Panc1 (cell line): Measurements from ENCODE around the gene MAPK8IP2. TPM values are rescaled to one million over a fixed set of nuclear protein-coding genes. Genes with fewer than 3 reads are reported as not detected.

ENCODE experiments used
- ATAC-seq: fragments of 200-7000 bp; cut with Tn5 transposase; 2 replicates; pipeline ENCODE4 v1.9.1; 2020; ENCODE audit warnings: mild to moderate bottlenecking, moderate library complexity
- BruUV-seq: library from RNA; stranded (reverse); fragments of 400-500 nt; replicated peaks from 2 replicates; lab custom pipeline; 2021; lab: Mats Ljungman, UMichigan
- CTCF ChIA-PET: fragments of 300-600 bp; sonication (Branson Sonifier 250); formaldehyde crosslinking; loops from one replicate; lab custom pipeline; 2022; ENCODE audit warnings: antibody characterized with exemption; lab: Charles Lee
- POLR2A ChIA-PET: fragments of 300-600 bp; sonication (Branson Sonifier 250); formaldehyde crosslinking; loops from one replicate; lab custom pipeline; 2022; ENCODE audit warnings: antibody characterized with exemption; lab: Charles Lee
- DNase-seq: peaks from one replicate; pipeline ENCODE4 v3.0.0-alpha.2; 2010; ENCODE audit warnings: low read depth, low spot score
- H3K27ac ChIP-seq: 2 replicates; pipeline ENCODE4 v1.5.1; 2011; ENCODE audit warnings: mild to moderate bottlenecking, low read length, inconsistent platforms
- H3K27me3 ChIP-seq: fragments of 200-500 bp; sonication (Bioruptor generic); 2 replicates; pipeline ENCODE4 v1.6.0; 2014; ENCODE audit warnings: low read length, inconsistent platforms; ENCODE audit not compliant: control insufficient read depth, insufficient read depth
- H3K36me3 ChIP-seq: fragments of 200-500 bp; sonication (Bioruptor generic); 2 replicates; pipeline ENCODE4 v1.5.1; 2014; ENCODE audit warnings: inconsistent platforms, mild to moderate bottlenecking, low read length, moderate library complexity; ENCODE audit not compliant: control insufficient read depth, insufficient read depth
- H3K4me1 ChIP-seq: 2 replicates; pipeline ENCODE4 v1.5.1; 2011; ENCODE audit warnings: inconsistent platforms, mild to moderate bottlenecking, low read length, moderate library complexity; ENCODE audit not compliant: control insufficient read depth, insufficient read depth
- H3K4me3 ChIP-seq, 2 experiments: 2 replicates each; pipeline ENCODE4 v1.5.1; 2011 to 2012; ENCODE audit warnings: low read depth in 2 of 2, low read length in 2 of 2, mild to moderate bottlenecking in 2 of 2, inconsistent platforms in 1 of 2, moderate library complexity in 1 of 2
- H3K9me3 ChIP-seq: fragments of 200-500 bp; sonication (Bioruptor generic); 2 replicates; pipeline ENCODE4 v1.5.1; 2014; ENCODE audit warnings: low read depth, mild to moderate bottlenecking, inconsistent platforms, low read length, moderate library complexity; ENCODE audit not compliant: control insufficient read depth, insufficient read depth
- POLR2AphosphoS5 ChIP-seq: IDR thresholded peaks from 2 replicates; pipeline ENCODE4 v1.6.1; 2012; ENCODE audit warnings: mild to moderate bottlenecking, low read depth, low read length, moderate library complexity
- SIN3A ChIP-seq: IDR thresholded peaks from 2 replicates; pipeline ENCODE4 v1.6.1; 2012; ENCODE audit warnings: low read depth, mild to moderate bottlenecking, low read length, moderate library complexity, borderline replicate concordance; ENCODE audit not compliant: insufficient read depth
- TCF7L2 ChIP-seq: IDR thresholded peaks from 2 replicates; pipeline ENCODE4 v1.6.1; 2011; ENCODE audit warnings: mild to moderate bottlenecking, low read depth, low read length, inconsistent platforms
- in situ Hi-C: cut with HindIII; loops from 2 replicates; pipeline ENCODE4 v1.10.0; 2016; ENCODE audit warnings: low sequenced_read_pairs, low pct_unique_long_range_greater_than_20kb
- intact Hi-C: fragments of 100-400 bp; cut with micrococcal nuclease; formaldehyde crosslinking; loops from one replicate; pipeline ENCODE4 v1.10.0; 2022; ENCODE audit not compliant: unreplicated experiment
- total RNA-seq: library from RNA; stranded (reverse); gene quantifications from one replicate; pipeline ENCODE4 v1.2.1, GENCODE V29; 2021; ENCODE audit not compliant: unreplicated experiment
- TF ChIP-seq, protein P1 (sequence below), 2 experiments: IDR thresholded peaks; 2 replicates each; pipeline ENCODE4 v1.6.1; 2011 to 2012; ENCODE audit warnings: low read depth in 2 of 2, control low read depth in 1 of 2, low read length in 1 of 2, mild to moderate bottlenecking in 1 of 2, moderate library complexity in 1 of 2; ENCODE audit not compliant: insufficient read depth in 1 of 2
- TF ChIP-seq, protein P2 (sequence below): fragments of 450-650 bp; IDR thresholded peaks from 2 replicates; pipeline ENCODE4 v1.5.1; 2017; ENCODE audit warnings: mild to moderate bottlenecking

MAPK8IP2 gene
- total RNA-seq, 1 experiment from 2014 or later: 38.4 TPM

DNA sequence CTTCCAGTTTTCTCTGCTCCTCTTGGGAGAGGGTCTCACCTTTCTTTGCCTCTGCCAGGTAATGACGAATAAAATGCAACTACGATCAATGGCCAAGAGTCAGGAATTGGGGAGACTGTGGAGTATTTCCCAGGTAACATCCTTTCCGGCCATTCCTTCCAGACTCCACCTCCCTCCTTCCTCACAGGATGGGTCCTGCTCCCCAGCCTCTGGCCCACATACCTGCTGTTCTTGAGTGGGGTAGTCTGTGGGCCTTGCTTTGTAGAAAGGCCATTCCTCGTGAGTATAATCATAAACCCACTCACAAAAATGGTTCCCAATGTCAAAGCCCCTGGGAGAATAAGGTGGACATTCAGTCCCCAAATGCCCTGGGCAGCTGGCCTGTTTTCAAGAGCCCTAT lies 20.8 kb upstream of the MAPK8IP2 start:
- TF ChIP-seq, protein P1, sequence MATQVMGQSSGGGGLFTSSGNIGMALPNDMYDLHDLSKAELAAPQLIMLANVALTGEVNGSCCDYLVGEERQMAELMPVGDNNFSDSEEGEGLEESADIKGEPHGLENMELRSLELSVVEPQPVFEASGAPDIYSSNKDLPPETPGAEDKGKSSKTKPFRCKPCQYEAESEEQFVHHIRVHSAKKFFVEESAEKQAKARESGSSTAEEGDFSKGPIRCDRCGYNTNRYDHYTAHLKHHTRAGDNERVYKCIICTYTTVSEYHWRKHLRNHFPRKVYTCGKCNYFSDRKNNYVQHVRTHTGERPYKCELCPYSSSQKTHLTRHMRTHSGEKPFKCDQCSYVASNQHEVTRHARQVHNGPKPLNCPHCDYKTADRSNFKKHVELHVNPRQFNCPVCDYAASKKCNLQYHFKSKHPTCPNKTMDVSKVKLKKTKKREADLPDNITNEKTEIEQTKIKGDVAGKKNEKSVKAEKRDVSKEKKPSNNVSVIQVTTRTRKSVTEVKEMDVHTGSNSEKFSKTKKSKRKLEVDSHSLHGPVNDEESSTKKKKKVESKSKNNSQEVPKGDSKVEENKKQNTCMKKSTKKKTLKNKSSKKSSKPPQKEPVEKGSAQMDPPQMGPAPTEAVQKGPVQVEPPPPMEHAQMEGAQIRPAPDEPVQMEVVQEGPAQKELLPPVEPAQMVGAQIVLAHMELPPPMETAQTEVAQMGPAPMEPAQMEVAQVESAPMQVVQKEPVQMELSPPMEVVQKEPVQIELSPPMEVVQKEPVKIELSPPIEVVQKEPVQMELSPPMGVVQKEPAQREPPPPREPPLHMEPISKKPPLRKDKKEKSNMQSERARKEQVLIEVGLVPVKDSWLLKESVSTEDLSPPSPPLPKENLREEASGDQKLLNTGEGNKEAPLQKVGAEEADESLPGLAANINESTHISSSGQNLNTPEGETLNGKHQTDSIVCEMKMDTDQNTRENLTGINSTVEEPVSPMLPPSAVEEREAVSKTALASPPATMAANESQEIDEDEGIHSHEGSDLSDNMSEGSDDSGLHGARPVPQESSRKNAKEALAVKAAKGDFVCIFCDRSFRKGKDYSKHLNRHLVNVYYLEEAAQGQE (IDR thresholded peaks at IDR 0.05; ENCODE audit: insufficient read depth in 1 of 2, low read depth in 2 of 2, low read length in 1 of 2): no peak
- TF ChIP-seq TCF7L2 (no peak), POLR2AphosphoS5 (no peak), SIN3A (no peak)
- TF ChIP-seq, protein P2, sequence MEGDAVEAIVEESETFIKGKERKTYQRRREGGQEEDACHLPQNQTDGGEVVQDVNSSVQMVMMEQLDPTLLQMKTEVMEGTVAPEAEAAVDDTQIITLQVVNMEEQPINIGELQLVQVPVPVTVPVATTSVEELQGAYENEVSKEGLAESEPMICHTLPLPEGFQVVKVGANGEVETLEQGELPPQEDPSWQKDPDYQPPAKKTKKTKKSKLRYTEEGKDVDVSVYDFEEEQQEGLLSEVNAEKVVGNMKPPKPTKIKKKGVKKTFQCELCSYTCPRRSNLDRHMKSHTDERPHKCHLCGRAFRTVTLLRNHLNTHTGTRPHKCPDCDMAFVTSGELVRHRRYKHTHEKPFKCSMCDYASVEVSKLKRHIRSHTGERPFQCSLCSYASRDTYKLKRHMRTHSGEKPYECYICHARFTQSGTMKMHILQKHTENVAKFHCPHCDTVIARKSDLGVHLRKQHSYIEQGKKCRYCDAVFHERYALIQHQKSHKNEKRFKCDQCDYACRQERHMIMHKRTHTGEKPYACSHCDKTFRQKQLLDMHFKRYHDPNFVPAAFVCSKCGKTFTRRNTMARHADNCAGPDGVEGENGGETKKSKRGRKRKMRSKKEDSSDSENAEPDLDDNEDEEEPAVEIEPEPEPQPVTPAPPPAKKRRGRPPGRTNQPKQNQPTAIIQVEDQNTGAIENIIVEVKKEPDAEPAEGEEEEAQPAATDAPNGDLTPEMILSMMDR: no peak
- Histone ChIP-seq H3K9me3 (no peaks in the 10 kb centered on the region), H3K27me3 (no peaks in the 10 kb centered on the region), H3K4me3 (no peak overlapping the region), H3K27ac (no peak overlapping the region), H3K4me1 (0 out of 2 replicates have a peak, but pooled peaks cover 2% of the 10 kb centered on the region), H3K36me3 (no peaks in the 10 kb centered on the region)
- intact Hi-C loops (no loop called here), in situ Hi-C loops (no loop called here)
- DNase-seq (no peak), ATAC-seq (no peak)
- ChIA-PET POLR2A (no interaction called here), CTCF (no interaction called here)
- no TSS peak for BruUV-seq

- H3K27me3 ChIP-seq: no peaks in the 10 kb centered on the region
- in situ Hi-C loops: no loop called here
- intact Hi-C loops: no loop called here
- no peak for TF ChIP-seq POLR2AphosphoS5
- TF ChIP-seq SIN3A: no peak
- TF ChIP-seq, protein P2: no peak
- no peak for TF ChIP-seq TCF7L2
- TF ChIP-seq, protein P1 (IDR thresholded peaks at IDR 0.05; ENCODE audit: insufficient read depth in 1 of 2, low read depth in 2 of 2, low read length in 1 of 2): no peak
- H3K36me3 ChIP-seq: no peaks in the 10 kb centered on the region
- 0 out of 2 replicates have a peak, but pooled peaks cover 2% of the 10 kb centered on the region for H3K4me1 ChIP-seq
- CTCF ChIA-PET: no interaction called here
- no TSS peak for BruUV-seq
- ATAC-seq: no peak
- no peaks in the 10 kb centered on the region for H3K9me3 ChIP-seq
- H3K27ac ChIP-seq: peak overlapping the region; percentile 86
- H3K4me3 ChIP-seq: peak overlapping the region; percentile 67 to 68
- DNase-seq: no peak
- POLR2A ChIA-PET: no interaction called here
Observed at GRCh38 chr22:50581031-50581949, 19.3 kb upstream of the MAPK8IP2 start.
